Lower lobe of right lung (tissue), 2 donors: Measurements from ENCODE around the gene SNRPF. TPM values are rescaled to one million over a fixed set of nuclear protein-coding genes. Genes with fewer than 3 reads are reported as not detected.

Experiments used
- ATAC-seq, 2 donors: fragments of 200-7000 bp; cut with Tn5 transposase; one replicate each; pipeline ENCODE4 v1.9.1; 2020 to 2022; ENCODE audit warnings: mild to moderate bottlenecking in 2 of 2, moderate library complexity in 2 of 2
- DNase-seq: peaks from one replicate; pipeline ENCODE4 v3.0.0-alpha.2; 2020
- H3K27ac ChIP-seq: fragments of 200-600 bp; one replicate; pipeline ENCODE4 v1.8.0; 2022
- H3K27me3 ChIP-seq: fragments of 200-600 bp; one replicate; pipeline ENCODE4 v1.8.0; 2022; ENCODE audit warnings: low read depth
- H3K36me3 ChIP-seq: fragments of 200-600 bp; one replicate; pipeline ENCODE4 v1.8.0; 2022; ENCODE audit warnings: mild to moderate bottlenecking
- H3K4me1 ChIP-seq: fragments of 200-600 bp; one replicate; pipeline ENCODE4 v1.8.0; 2022
- H3K4me3 ChIP-seq: fragments of 200-600 bp; one replicate; pipeline ENCODE4 v1.8.0; 2022; ENCODE audit warnings: mild to moderate bottlenecking
- H3K9me3 ChIP-seq: fragments of 200-600 bp; one replicate; pipeline ENCODE4 v1.8.0; 2022
- intact Hi-C: fragments of 100-400 bp; cut with DNase I; formaldehyde crosslinking; loops from one replicate; pipeline ENCODE4 v1.11.0; 2022
- total RNA-seq: library from RNA; stranded (reverse); fragmentation: NEBNext Ultra II Directional; extraction: Animal tissue kit (Norgen Biotek cat#: 25700); gene quantifications from one replicate; pipeline ENCODE4 v1.2.1, GENCODE V29; 2021
- TF ChIP-seq, protein P1 (sequence below): fragments of 200-600 bp; IDR thresholded peaks from one replicate; pipeline ENCODE4 v1.8.0; 2022; ENCODE audit warnings: antibody characterized with exemption, mild to moderate bottlenecking
- donor health status: DM: no; HTN: yes; CAD: no; lungs with severe emphysema.

Gene SNRPF
- total RNA-seq, 1 donor from 2014 or later, result 15.2 TPM

- Histone ChIP-seq H3K9me3 (no peaks in the 10 kb centered on the region), H3K36me3 (peaks cover 35% of the 10 kb centered on the region), H3K4me3 (peak overlapping the region; percentile 82), H3K4me1 (peaks cover 29% of the 10 kb centered on the region), H3K27ac (no peak overlapping the region), H3K27me3 (no peaks in the 10 kb centered on the region)
- intact Hi-C loops, result no loop called here
- DNase-seq, result no peak
- ATAC-seq, result no peak
- TF ChIP-seq, protein P1, sequence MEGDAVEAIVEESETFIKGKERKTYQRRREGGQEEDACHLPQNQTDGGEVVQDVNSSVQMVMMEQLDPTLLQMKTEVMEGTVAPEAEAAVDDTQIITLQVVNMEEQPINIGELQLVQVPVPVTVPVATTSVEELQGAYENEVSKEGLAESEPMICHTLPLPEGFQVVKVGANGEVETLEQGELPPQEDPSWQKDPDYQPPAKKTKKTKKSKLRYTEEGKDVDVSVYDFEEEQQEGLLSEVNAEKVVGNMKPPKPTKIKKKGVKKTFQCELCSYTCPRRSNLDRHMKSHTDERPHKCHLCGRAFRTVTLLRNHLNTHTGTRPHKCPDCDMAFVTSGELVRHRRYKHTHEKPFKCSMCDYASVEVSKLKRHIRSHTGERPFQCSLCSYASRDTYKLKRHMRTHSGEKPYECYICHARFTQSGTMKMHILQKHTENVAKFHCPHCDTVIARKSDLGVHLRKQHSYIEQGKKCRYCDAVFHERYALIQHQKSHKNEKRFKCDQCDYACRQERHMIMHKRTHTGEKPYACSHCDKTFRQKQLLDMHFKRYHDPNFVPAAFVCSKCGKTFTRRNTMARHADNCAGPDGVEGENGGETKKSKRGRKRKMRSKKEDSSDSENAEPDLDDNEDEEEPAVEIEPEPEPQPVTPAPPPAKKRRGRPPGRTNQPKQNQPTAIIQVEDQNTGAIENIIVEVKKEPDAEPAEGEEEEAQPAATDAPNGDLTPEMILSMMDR, result no peak
Measured at GRCh38 chr12:95859947-95860850, 1.4 kb downstream of the SNRPF start.

GRCh38 chr12:95862038-95862437 is 3.3 kb downstream of the SNRPF start:
- TF ChIP-seq, protein P1, result no peak
- ATAC-seq (no peak), DNase-seq (no peak)
- intact Hi-C loops, result no loop called here
- Histone ChIP-seq H3K36me3 (peaks cover 51% of the 10 kb centered on the region), H3K4me3 (no peak overlapping the region), H3K27me3 (no peaks in the 10 kb centered on the region), H3K4me1 (peaks cover 29% of the 10 kb centered on the region), H3K9me3 (no peaks in the 10 kb centered on the region), H3K27ac (no peak overlapping the region)

DNA sequence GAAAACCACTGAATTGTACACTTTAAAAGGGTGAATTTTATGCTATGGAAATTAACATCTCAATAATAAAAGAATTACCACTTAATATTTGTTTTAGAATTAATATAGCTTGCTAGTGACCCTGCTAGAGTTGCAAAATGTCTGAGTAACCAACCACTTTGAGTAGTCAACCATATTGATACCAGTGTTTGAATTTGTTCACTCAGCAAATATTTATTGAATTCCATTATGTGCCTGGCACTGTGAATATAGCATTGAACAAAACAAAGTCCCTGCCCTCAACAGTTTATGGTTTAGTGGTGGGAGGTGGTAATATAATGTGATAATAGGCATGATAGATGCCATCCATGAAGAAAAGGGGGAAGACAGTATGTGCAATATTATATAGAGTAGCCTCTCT is 4.6 kb downstream of the SNRPF start:
- intact Hi-C loops, result no loop called here

DNA sequence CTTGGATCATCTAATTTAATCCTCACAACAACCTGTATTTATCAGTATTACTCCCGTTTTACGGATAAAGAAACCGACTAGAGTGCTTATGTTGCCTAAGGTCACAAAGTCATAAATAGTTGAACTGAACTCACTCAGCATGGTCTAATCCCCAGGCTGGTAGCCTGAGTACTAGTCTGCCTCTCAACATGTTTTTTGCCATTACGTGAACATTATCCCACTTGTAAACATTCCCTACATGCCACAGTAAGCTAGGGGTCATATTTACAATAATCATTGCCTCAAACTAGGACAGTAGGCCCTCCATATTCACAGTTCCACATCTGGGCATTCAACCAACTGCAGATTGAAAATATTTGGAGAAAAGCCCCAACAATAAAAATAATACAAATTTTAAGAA is 12.1 kb downstream of the SNRPF start:
- no peaks in the 10 kb centered on the region for H3K27me3 ChIP-seq
- TF ChIP-seq, protein P1, result no peak
- DNase-seq (no peak), ATAC-seq (no peak)
- intact Hi-C loops, result no loop called here
- no peak overlapping the region for H3K4me3 ChIP-seq
- no peaks in the 10 kb centered on the region for H3K9me3 ChIP-seq
- peaks cover 26% of the 10 kb centered on the region for H3K36me3 ChIP-seq
- no peak overlapping the region for H3K27ac ChIP-seq
- no peaks in the 10 kb centered on the region for H3K4me1 ChIP-seq

More for the DNA sequence above, 4.6 kb downstream of the SNRPF start:
- H3K27me3 ChIP-seq, result no peaks in the 10 kb centered on the region
- H3K4me1 ChIP-seq, result peaks cover 23% of the 10 kb centered on the region
- H3K36me3 ChIP-seq, result peaks cover 62% of the 10 kb centered on the region
- no peak for DNase-seq
- H3K9me3 ChIP-seq, result no peaks in the 10 kb centered on the region
- H3K27ac ChIP-seq, result no peak overlapping the region
- TF ChIP-seq, protein P1, result no peak
- no peak for ATAC-seq
- H3K4me3 ChIP-seq, result no peak overlapping the region

DNA sequence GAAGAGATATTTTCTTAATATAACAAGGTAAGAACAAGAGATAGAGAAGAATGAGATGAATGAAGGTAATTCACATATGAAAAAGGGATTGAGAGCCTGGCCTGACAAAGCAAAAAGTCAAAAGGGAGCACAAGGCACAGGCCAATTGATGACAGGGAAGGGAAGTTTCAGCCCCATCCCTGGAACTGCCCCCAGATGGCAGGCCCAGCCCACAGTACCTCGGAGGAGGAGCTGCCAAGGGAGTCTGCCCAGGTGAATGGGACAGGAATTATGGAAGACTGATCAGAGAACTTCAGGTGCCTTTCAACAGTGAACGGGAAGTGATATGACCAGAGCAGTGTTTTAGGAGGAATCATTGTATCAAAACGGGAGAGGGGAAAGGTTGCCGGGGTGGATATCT is 15.7 kb downstream of the SNRPF start:
- Histone ChIP-seq H3K9me3 (no peaks in the 10 kb centered on the region), H3K27me3 (no peaks in the 10 kb centered on the region), H3K4me3 (no peak overlapping the region), H3K27ac (no peak overlapping the region), H3K36me3 (no peaks in the 10 kb centered on the region), H3K4me1 (no peaks in the 10 kb centered on the region)
- DNase-seq (no peak), ATAC-seq (no peak)
- TF ChIP-seq, protein P1, result no peak
- intact Hi-C loops, result no loop called here
